K562 (cell line): ENCODE measurements around the gene ADRA1B. TPM values are rescaled to one million over a fixed set of nuclear protein-coding genes. Genes with fewer than 3 reads are reported as not detected.

ENCODE experiments used
- ATAC-seq: fragments of 200-7000 bp; cut with Tn5 transposase; 3 replicates; pipeline ENCODE4 v1.9.1; 2020; ENCODE audit warnings: moderate library complexity
- BruUV-seq: library from RNA; stranded (reverse); fragments of 400-500 nt; replicated peaks from 2 replicates; lab custom pipeline; 2021; lab: Mats Ljungman, UMichigan
- CTCF ChIA-PET: fragments of 300-600 bp; formaldehyde crosslinking; extraction: SDS; loops from one replicate; lab custom pipeline; 2021; ENCODE audit warnings: low intra/inter-chr PET ratio; lab: Yijun Ruan, JAX
- POLR2A ChIA-PET: fragments of 300-600, 350-650 bp; sonication (Branson Sonifier 250); formaldehyde crosslinking; extraction: SDS; loops from one replicate; lab custom pipeline; 2021; ENCODE audit warnings: antibody characterized with exemption, inconsistent platforms; lab: Yijun Ruan, JAX
- DNase-seq, 4 experiments: peaks; one replicate each; pipeline versions ENCODE4 v3.0.0 to v3.0.0-alpha.2; 2011 to 2018; ENCODE audit warnings: low spot score in 3 of 4, mixed read lengths in 3 of 4; ENCODE audit errors: extremely low read depth in 1 of 4
- FAIRE-seq: peaks from 2 replicates; lab custom pipeline; 2011; peaks lifted over from hg19 to GRCh38; lab: Jason Lieb, UNC
- H2AFZ ChIP-seq: 2 replicates; pipeline ENCODE4 v1.6.0; 2011; ENCODE audit warnings: low read depth, low read length, control low read depth, inconsistent platforms
- H3K27ac ChIP-seq: fragments of 200-600 bp; 3 replicates; pipeline ENCODE4 v1.8.0; 2011; ENCODE audit warnings: low read depth, mild to moderate bottlenecking, control low read depth, inconsistent platforms, low read length, moderate library complexity, mixed read lengths; ENCODE audit errors: extremely low read depth
- H3K27me3 ChIP-seq, 2 experiments: fragments of 300-600 bp in 1 of 2; 2 replicates in 1 of 2; 3 replicates in 1 of 2; pipeline versions ENCODE4 v1.6.0 to v1.8.0; 2011; ENCODE audit warnings: inconsistent platforms in 2 of 2, low read length in 2 of 2, mild to moderate bottlenecking in 1 of 2, mixed read lengths in 1 of 2, moderate library complexity in 1 of 2; ENCODE audit not compliant: control insufficient read depth in 2 of 2, insufficient read depth in 2 of 2
- H3K36me3 ChIP-seq: fragments of 300-600 bp; 3 replicates; pipeline ENCODE4 v1.8.0; 2011; ENCODE audit warnings: mild to moderate bottlenecking, low read length, inconsistent platforms; ENCODE audit not compliant: control insufficient read depth, insufficient read depth
- H3K4me1 ChIP-seq, 2 experiments: fragments of 200-600 bp in 1 of 2; replicated peaks in 1 of 2; 2 replicates in 1 of 2; 3 replicates in 1 of 2; pipeline versions ENCODE4 v1.5.1 to v1.8.0; 2011; ENCODE audit warnings: inconsistent platforms in 2 of 2, low read length in 2 of 2, mild to moderate bottlenecking in 1 of 2, mixed read lengths in 1 of 2, moderate library complexity in 1 of 2; ENCODE audit not compliant: control insufficient read depth in 2 of 2, insufficient read depth in 2 of 2
- H3K4me2 ChIP-seq: 2 replicates; pipeline ENCODE4 v1.6.1; 2011; ENCODE audit warnings: low read length, control low read depth, inconsistent platforms, mixed read lengths; ENCODE audit not compliant: insufficient read depth
- H3K4me3 ChIP-seq: fragments of 200-600 bp; sonication (generic), shearing (Covaris generic); 2 replicates; pipeline ENCODE4 v1.5.1; 2016; ENCODE audit warnings: control low read depth, inconsistent platforms
- H3K79me2 ChIP-seq: fragments of 200-600 bp; 3 replicates; pipeline ENCODE4 v1.8.0; 2011; ENCODE audit warnings: low read length, inconsistent platforms; ENCODE audit not compliant: control insufficient read depth, insufficient read depth
- H3K9ac ChIP-seq, 2 experiments: 2 replicates each; pipeline versions ENCODE4 v1.6.0 to v1.6.1; 2011; ENCODE audit warnings: low read depth in 2 of 2, low read length in 2 of 2, control low read depth in 1 of 2, inconsistent platforms in 1 of 2, mild to moderate bottlenecking in 1 of 2, mixed read lengths in 1 of 2; ENCODE audit not compliant: insufficient read depth in 1 of 2
- H3K9me1 ChIP-seq: one replicate; pipeline ENCODE4 v1.6.0; 2011; ENCODE audit warnings: inconsistent platforms, mild to moderate bottlenecking, low read length, moderate library complexity; ENCODE audit not compliant: control insufficient read depth, insufficient read depth
- H3K9me3 ChIP-seq: replicated peaks from 2 replicates; pipeline ENCODE4 v1.5.1; 2011; ENCODE audit warnings: low read depth, low read length, inconsistent platforms; ENCODE audit not compliant: control insufficient read depth, insufficient read depth
- H4K20me1 ChIP-seq: replicated peaks from 2 replicates; pipeline ENCODE4 v1.6.1; 2011; ENCODE audit warnings: low read length, inconsistent platforms, mixed read lengths; ENCODE audit not compliant: control insufficient read depth, insufficient read depth
- ARNT ChIP-seq, 2 experiments: fragments of 450-650 bp; IDR thresholded peaks; 2 replicates each; pipeline ENCODE4 v1.6.1; 2016; ENCODE audit warnings: mild to moderate bottlenecking in 1 of 2
- CHD1 ChIP-seq: fragments of 200-600 bp; sonication (generic); IDR thresholded peaks from one replicate; pipeline ENCODE4 v1.6.1; 2012; ENCODE audit warnings: mild to moderate bottlenecking, moderate library complexity, low read length, inconsistent platforms
- RBFOX2 ChIP-seq: fragments of 200-400 bp; formaldehyde crosslinking; IDR thresholded peaks from 2 replicates; pipeline ENCODE4 v1.6.1; 2017; ENCODE audit warnings: low read depth, mild to moderate bottlenecking, low read length, moderate library complexity
- RBM14 ChIP-seq: fragments of 200-400 bp; formaldehyde crosslinking; IDR thresholded peaks from 2 replicates; pipeline ENCODE4 v1.6.1; 2018; ENCODE audit warnings: low read depth, mild to moderate bottlenecking, low read length, moderate library complexity, borderline replicate concordance; ENCODE audit not compliant: insufficient read depth
- RBM15 ChIP-seq: fragments of 200-400 bp; formaldehyde crosslinking; IDR thresholded peaks from 2 replicates; pipeline ENCODE4 v1.6.1; 2018; ENCODE audit warnings: mild to moderate bottlenecking, low read length, moderate library complexity; ENCODE audit not compliant: insufficient read depth
- RBM39 ChIP-seq: fragments of 200-400 bp; formaldehyde crosslinking; optimal IDR thresholded peaks from 2 replicates; pipeline ENCODE3; 2018; ENCODE audit warnings: low read depth, low read length
- RERE ChIP-seq: sonication (generic); formaldehyde crosslinking; IDR thresholded peaks from 2 replicates; pipeline ENCODE4 v1.8.0; 2023; ENCODE audit warnings: missing genetic modification reagents, mild to moderate bottlenecking, borderline replicate concordance
- SAFB ChIP-seq: fragments of 200-400 bp; formaldehyde crosslinking; IDR thresholded peaks from 2 replicates; pipeline ENCODE4 v1.6.1; 2017; ENCODE audit warnings: low read depth, low read length, borderline replicate concordance
- ZBTB17 ChIP-seq: fragments of 450-650 bp; formaldehyde crosslinking; IDR thresholded peaks from 2 replicates; pipeline ENCODE4 v1.4.0; 2020; ENCODE audit warnings: mild to moderate bottlenecking
- ZFP36 ChIP-seq: fragments of 150-350 bp; IDR thresholded peaks from 2 replicates; pipeline ENCODE4 v1.6.1; 2018; ENCODE audit warnings: low read length, low read depth; ENCODE audit not compliant: partially characterized antibody
- ZNF140 ChIP-seq: fragments of 250-450 bp; sonication (Bioruptor Pico); IDR thresholded peaks from 2 replicates; pipeline ENCODE4 v1.8.0; 2021; ENCODE audit warnings: moderate library complexity, mild to moderate bottlenecking, inconsistent platforms
- ZNF3 ChIP-seq: fragments of 250-450 bp; sonication (Bioruptor Pico); IDR thresholded peaks from 2 replicates; pipeline ENCODE4 v1.5.0; 2021; ENCODE audit warnings: mild to moderate bottlenecking, moderate library complexity
- WGBS: fragments of 100-300 bp; shearing (Covaris generic); methylation state at CpG from one replicate; pipeline ENCODE4 v1.1.6; 2016; ENCODE audit warnings: low coverage, mixed read lengths; ENCODE audit not compliant: insufficient coverage; ENCODE audit errors: missing lambda C conversion rate; 5-methylcytosine and 5-hydroxymethylcytosine counted together
- in situ Hi-C: fragments of 300-500 bp; cut with MboI; formaldehyde crosslinking; loops from 4 replicates; pipeline ENCODE4 v1.15.0; 2018; ENCODE audit warnings: inconsistent platforms, mixed read lengths
- intact Hi-C: fragments of 100-400 bp; cut with micrococcal nuclease; formaldehyde crosslinking; loops from 2 replicates; pipeline ENCODE4 v1.14.2; 2022
- polyA plus RNA-seq, 8 experiments: library from polyadenylated mRNA; depleted of rRNA in 4 of 8; stranded (reverse) in 5 of 8; unstranded in 3 of 8; fragments of >200 nt; fragmentation: Nextera tagmentation in 2 of 8; fragmentation: Illumina TruSeq in 1 of 8; extraction: Ambion mirVana in 2 of 8; extraction: Trizol in 1 of 8; gene quantifications; 2 replicates each; pipeline versions ENCODE4 v1.2.1 to v1.2.3, GENCODE V29; 2011 to 2014; ENCODE audit warnings: inconsistent platforms in 1 of 8, missing spikeins in 1 of 8
- total RNA-seq, 7 experiments: library from RNA; depleted of rRNA in 6 of 7; stranded (reverse); fragments of >200 nt in 6 of 7; fragmentation: Illumina TruSeq in 2 of 7; extraction: Trizol in 2 of 7; gene quantifications; 2 replicates each; pipeline versions ENCODE4 v1.2.1 to v1.2.3, GENCODE V29; 2011 to 2021; ENCODE audit warnings: low replicate concordance in 1 of 7

The ADRA1B gene
- total and polyA plus RNA-seq, 9 of the 15 experiments (the other 6 are each of a cell fraction or from before 2014, with no cell fraction given): not detected

- Histone ChIP-seq H3K4me2 (no peak overlapping the region), H3K9me3 (no peaks in the 10 kb centered on the region), H3K27ac (no peak overlapping the region), H3K9ac (no peak overlapping the region), H4K20me1 (no peaks in the 10 kb centered on the region), H3K36me3 (no peaks in the 10 kb centered on the region), H3K4me1 (peaks cover 0 to 4% of the 10 kb centered on the region in 2 experiments; a peak in 1 of 5 replicates), H3K4me3 (no peak overlapping the region), H3K79me2 (no peaks in the 10 kb centered on the region), H2AFZ (no peak overlapping the region), H3K27me3 (peaks cover 7 to 30% of the 10 kb centered on the region in 2 experiments; a peak in 3 of 5 replicates), H3K9me1 (no peaks in the 10 kb centered on the region)
- ATAC-seq (no peak), DNase-seq (no peak), FAIRE-seq (no peak)
- ChIA-PET POLR2A (no interaction called here), CTCF (no interaction called here)
- 0% methylated on average over 4 of the region's 4 CpGs for WGBS
- BruUV-seq: no TSS peak
- in situ Hi-C loops: no loop called here
- intact Hi-C loops: loop anchor here (10.0 kb wide), 1 partner anchor 577 kb away; the partner anchor contains the start of gene IL12B
- TF ChIP-seq RERE (CRISPR knock-in tag): no peak
- peak; percentile 50 for TF ChIP-seq ZFP36
- TF ChIP-seq RBM39: no peak
- TF ChIP-seq RBM15: no peak
- no peak for TF ChIP-seq CHD1
- no peak for TF ChIP-seq ZNF3 (CRISPR knock-in tag)
- no peak for TF ChIP-seq ARNT (IDR thresholded peaks at IDR 0.05)
- TF ChIP-seq SAFB: no peak
- TF ChIP-seq RBM14: no peak
- no peak for TF ChIP-seq RBFOX2
- TF ChIP-seq ZNF140 (CRISPR knock-in tag): no peak
- no peak for TF ChIP-seq ZBTB17 (CRISPR knock-in tag)
Measured at GRCh38 chr5:159912033-159912800, 4.1 kb upstream of the ADRA1B start.
